ENCODE data around the gene SEMA4D. TPM values are rescaled to one million over a fixed set of nuclear protein-coding genes. Genes with fewer than 3 reads are reported as not detected.

The SEMA4D gene
- total and polyA plus RNA-seq, 2 of the 13 experiments (the other 11 are each of a cell fraction or from before 2014, with no cell fraction given) = 0.13 to 0.16 TPM

DNA sequence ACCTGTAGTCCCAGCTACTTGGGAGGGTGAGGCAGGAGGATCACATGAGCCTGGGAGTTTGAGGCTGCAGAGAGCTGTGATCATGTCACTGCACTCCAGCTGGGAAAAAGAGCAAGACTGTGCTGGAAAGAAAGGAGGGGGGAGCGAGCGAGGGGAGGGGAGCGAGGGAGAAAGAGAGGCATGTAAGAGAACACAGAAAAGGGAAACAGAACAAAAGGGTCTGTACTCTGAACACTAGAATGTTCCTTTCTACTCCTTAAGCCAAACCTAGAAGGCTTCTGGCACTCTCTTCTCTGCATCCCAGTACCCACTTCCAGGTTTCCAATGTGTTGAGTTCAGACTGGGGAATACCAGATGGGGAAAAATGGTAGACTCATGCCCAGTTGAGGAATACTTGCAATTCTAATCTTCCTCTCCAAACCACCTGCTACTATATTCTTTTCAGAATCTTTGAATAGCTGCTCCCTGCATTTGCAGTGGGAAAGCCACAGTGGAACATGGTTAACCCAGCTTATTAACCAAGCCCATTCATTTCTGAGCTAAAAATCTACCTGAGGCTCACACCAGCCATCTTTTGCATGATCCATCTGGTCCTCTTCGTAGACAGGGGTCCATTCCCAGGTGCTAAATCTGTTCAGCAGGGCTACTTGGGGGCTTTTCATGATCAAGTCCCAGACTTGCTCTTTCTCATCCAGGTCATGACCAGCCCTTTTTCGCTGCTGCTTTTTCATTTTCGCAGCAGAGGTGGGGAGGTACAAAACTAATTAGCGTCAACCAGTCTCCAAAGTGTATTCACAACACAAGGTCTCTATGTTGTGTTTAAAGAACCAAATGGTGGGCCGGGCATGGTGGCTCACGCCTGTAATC is 34.9 kb downstream of the SEMA4D start:
- Histone ChIP-seq H3K36me3 (replicated peaks in 1 of 2; ENCODE audit: control insufficient read depth in 1 of 2, insufficient read depth in 2 of 2, low read length in 2 of 2) (no peaks in the 10 kb centered on the region), H3K27ac (ENCODE audit: extremely low read length, insufficient read depth, low read length) (no peak overlapping the region), H3K4me2 (ENCODE audit: low read depth, low read length) (no peak overlapping the region), H3K9ac (ENCODE audit: insufficient read depth, low read depth, low read length) (no peak overlapping the region), H3K27me3 (ENCODE audit: control insufficient read depth in 1 of 2, insufficient read depth in 2 of 2, low read length in 2 of 2) (0 out of 5 replicates have a peak, but pooled peaks cover 0 to 4% of the 10 kb centered on the region in 2 experiments), H2AFZ (ENCODE audit: low read length) (no peak overlapping the region), H3K4me3 (replicated peaks in 1 of 3; ENCODE audit: insufficient read depth in 1 of 3, low read depth in 2 of 3, low read length in 3 of 3) (no peak overlapping the region), H3K4me1 (ENCODE audit: insufficient read depth, low read length) (no peaks in the 10 kb centered on the region), H3K9me3 (ENCODE audit: low read length) (no peaks in the 10 kb centered on the region), H4K20me1 (ENCODE audit: insufficient read depth, low read length) (no peaks in the 10 kb centered on the region), H3K79me2 (ENCODE audit: insufficient read depth, low read length) (no peaks in the 10 kb centered on the region)
- DNase-seq (ENCODE audit: low spot score) (no peak), ATAC-seq (no peak), FAIRE-seq (no peak)
- 55% methylated on average over 9 of the region's 9 CpGs for WGBS (ENCODE audit: low lambda C conversion rate)
- in situ Hi-C loops (cut with HindIII; ENCODE audit: extremely low pct_ligation_motif_present, low pct_unique_long_range_greater_than_20kb) (no loop called here), intact Hi-C loops (cut with micrococcal nuclease; ENCODE audit: unreplicated experiment) (no loop called here)
- no TSS peak for BruUV-seq (replicated peaks)
- TF ChIP-seq ATRX (CRISPR knock-in tag; IDR thresholded peaks at IDR 0.05; ENCODE audit: borderline replicate concordance) = no peak
- no peak for TF ChIP-seq ZSCAN22 (CRISPR knock-in tag; IDR thresholded peaks at IDR 0.05)
- TF ChIP-seq ZNF816 (CRISPR knock-in tag; IDR thresholded peaks at IDR 0.05; ENCODE audit: borderline replicate concordance) = no peak
- no peak for TF ChIP-seq FOXO1 (CRISPR knock-in tag; IDR thresholded peaks at IDR 0.05)
- TF ChIP-seq PHF21A (CRISPR knock-in tag; IDR thresholded peaks at IDR 0.05) = no peak
- no peak for TF ChIP-seq SP5 (CRISPR knock-in tag; IDR thresholded peaks at IDR 0.05; ENCODE audit: borderline replicate concordance, low read depth)
- no peak for TF ChIP-seq RELA (CRISPR knock-in tag; IDR thresholded peaks at IDR 0.05)
- no peak for TF ChIP-seq WIZ (CRISPR knock-in tag; IDR thresholded peaks at IDR 0.05)
- no peak for TF ChIP-seq ZNF292 (CRISPR knock-in tag; IDR thresholded peaks at IDR 0.05; ENCODE audit: borderline replicate concordance, low read depth)
- no peak for TF ChIP-seq ZNF749 (CRISPR knock-in tag; IDR thresholded peaks at IDR 0.05; ENCODE audit: borderline replicate concordance)
- TF ChIP-seq RBFOX2 (IDR thresholded peaks at IDR 0.05; ENCODE audit: low read depth, low read length) = no peak
- TF ChIP-seq ZNF891 (CRISPR knock-in tag; IDR thresholded peaks at IDR 0.05) = no peak
- TF ChIP-seq NCOA5 (CRISPR knock-in tag; IDR thresholded peaks at IDR 0.05) = no peak
- no peak for TF ChIP-seq ZNF256 (CRISPR knock-in tag; conservative IDR thresholded peaks at IDR 0.05)
- CTCF ChIA-PET (ENCODE audit: low intra/inter-chr PET ratio, low total read pairs) = no interaction called here
- POLR2A ChIA-PET = no interaction called here
